NCI-H1436 treated with DMSO at 0.1 percent for 48 hours (cell line): ENCODE data around the gene MMP20.
A peak's percentile ranks its signal among the peaks of the same experiment; 100 is the strongest.

Source experiments
- DNase-seq: peaks from one replicate; lab custom pipeline; 2025; lab: John Stamatoyannopoulos, UW

MMP20 gene

DNA sequence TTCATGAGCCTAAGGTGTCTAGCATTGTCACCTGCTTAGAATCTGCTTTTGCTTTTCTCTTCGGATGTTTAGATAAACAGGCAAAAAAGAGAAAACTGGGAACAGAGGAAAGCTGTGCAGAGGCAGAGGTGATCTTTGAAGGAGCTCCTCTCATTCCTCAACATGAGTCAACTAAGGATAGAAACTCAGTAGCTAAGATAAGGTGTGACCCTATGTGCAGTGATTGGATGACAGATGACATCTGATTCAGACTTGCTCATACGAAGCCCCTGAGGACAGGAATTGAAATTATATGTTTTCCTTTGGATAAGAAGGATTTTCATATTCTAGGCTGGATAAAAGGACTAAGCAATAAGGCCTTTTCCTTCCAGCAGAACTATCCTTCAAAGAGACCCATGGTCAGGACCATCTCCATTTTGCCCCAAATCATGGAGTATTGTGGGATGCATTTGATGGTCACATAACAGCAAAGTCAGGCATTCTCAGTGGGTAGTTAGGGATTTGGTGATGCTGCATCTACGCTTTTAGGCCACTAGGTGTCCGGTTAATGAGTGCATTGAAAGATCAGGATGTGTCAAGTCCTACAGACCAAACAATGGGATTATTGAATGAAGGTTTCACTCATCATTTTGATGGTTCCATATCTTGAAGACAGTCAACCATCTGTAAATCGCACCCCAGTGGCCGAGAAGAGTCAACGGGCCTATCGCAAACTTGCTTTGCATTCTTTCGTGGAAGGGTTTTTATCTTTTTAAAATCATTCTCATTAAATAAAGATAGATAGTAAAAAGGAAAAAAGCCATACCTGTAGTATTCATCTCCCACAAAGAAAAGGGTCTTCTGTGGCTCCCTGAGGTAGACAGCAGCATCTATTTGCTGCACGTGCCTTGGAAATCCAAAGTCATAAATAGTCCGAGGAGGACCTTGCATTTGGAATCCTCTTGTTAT, 32.2 kb downstream of the MMP20 start:
- no peak for DNase-seq

DNA sequence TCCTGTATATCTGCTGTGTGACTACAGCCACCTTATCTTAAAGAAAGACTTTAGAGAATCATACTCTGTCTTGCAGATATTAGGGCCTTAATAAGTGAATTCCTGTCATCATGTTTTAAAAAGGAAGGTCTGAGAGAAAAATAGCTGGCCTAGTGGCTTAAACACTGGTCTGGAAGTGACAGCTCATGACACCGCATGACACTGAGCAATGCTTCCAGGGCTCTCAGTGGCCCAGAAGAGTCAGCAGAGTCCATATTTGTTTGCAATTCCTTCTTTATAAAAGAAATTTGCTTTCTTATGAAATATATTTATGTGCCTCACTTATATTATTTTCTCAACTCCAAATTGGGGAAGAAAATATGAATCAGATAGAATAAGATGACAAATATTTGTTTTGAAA, 33.0 kb downstream of the MMP20 start:
- DNase-seq = no peak

DNA sequence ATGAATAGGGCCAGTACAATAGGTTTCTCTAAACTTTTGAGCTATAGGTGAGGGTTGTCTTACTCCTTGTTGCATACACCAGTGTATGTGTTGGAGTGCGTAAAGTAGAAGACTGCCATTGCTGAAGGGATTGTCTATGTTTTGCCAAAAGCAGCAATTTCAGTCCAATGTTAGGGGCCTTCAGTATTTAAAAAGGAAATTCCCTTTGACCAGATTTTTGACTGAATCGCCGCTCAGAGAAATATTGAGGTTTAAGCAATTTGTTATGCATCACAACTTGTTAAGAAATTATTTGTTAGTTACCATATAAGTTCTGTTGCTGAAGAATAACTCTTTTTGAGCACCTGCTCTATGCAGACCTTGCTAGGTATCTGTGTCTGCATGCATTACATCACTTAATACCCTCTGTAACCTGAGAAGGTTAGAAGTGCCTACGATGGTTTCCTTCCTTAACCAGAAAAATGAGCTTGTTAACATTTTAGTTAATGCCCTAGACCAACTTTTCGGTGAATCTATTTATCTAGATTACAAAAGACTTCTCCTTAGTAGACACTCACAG, 33.9 kb downstream of the MMP20 start:
- DNase-seq = no peak

DNA sequence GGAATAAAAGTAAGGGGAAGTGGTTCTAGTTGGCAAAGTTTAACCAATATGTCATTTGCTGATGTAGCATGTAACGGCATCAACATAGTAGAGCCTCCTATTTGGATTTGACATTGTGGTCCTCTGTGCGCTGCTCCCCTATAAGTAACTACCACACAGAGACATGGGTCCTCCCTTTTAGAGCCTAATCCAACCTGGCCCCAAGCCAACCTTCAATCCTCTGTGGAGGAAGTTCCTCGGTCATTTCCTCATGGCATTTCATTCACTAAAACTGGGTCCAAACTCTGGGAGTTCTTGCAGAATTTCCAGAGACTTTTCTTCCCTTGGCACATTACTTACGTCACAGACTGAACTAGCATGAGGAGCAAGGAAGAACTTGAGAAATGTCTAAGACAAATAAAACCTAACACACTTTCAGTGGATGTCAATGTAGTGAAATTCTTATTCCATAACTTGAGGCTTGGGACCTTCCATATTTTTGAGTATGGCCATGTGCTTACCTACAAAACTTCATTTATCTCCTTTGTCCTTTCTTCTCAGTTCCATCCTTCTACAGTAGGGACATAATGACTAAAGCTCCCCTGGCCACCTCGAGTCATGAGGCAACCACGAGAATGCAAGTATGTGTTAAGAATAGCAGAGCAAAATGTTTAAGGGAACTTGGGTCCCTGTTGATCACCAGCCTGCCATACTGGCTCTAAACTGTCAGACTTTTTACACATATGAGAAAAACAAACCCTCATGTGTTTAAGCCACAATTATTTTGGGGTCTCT, 34.7 kb downstream of the MMP20 start:
- no peak for DNase-seq

DNA sequence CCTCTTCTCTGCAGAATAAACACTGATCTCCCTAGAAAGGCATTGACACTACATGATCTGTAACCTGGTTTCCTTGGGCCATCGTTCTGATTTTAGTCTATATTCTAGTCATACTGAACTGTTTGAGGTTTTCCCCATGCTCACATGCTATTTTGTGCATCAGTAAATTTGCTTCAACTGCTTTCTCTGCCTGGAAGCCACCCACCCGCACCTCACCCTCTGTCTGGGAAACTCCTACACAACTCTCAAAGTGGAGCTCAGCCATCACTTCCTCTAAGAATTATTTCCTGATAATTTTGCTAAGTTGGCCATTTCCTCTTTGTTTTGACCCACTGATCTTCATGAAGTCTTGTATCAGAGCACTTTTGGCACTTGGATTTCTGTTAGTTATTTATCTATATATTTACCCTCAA, 36.1 kb downstream of the MMP20 start:
- no peak for DNase-seq

DNA sequence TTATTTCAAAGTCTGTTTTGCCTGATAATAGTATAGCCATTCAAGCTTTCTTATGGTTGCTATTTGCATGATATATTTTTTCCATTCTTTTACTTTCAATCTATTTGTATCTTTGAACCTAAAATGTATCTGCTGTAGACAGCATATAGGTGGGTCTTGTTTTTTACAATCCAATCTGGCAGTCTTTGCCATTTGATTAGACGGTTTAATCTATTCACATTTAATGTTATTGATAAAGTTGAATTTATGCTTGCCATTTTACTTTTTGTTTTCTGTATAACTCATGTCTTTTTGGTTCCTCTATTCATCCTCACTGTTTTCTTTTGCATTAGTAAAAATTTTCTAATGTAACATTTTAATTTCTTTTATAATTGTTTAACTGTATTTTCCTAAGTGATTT, 37.4 kb downstream of the MMP20 start:
- no peak for DNase-seq

DNA sequence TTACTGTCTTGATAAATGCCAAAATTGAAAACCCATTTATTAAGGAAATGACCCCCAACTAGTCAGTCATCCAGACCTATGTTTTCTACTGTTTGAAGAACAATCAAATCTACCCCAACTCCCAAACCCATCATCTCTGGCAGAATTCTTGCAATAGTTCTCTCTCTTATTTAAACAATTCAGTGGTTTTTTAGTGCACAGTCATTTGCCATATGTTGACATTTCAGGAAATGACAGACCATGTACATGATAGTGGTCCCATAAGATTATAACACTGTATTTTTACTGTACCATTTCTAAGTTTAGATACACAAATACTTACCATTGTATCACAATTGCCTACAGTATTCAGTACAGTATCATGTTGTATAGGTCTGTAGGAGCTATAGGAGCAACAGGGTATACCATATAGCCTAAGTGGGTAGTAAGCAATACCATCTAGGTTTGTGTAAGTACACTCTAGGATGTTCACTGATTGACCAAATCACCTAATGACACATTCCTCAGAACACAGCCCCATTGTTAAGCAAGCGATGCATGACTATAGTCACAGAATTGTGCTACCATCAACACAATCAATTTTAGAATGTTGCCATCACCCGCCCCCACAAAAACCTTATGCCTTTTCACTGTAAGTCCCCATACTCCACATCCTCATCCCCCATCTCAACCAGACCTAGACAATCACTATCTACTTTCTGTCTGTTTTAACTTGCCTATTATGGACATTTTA, 41.8 kb downstream of the MMP20 start:
- DNase-seq = no peak

DNA sequence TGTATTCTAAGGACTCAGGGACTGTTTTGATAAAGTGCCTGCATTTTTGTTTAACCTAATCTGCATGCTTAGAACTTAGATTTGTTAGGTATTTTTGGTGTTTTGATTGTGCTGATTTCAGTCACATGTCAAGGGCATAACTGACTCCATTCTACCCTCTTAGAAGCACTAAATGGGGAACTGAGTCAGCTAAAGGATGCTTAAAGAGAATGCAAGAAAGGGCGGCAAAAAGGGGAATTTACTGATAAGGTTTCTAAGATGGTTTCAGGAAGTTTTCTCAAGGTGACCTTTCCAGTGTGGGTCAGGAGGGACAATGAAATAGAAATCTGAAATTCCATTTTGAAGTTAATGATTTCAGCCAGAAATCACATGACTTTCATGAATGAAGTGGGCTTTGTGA, 43.0 kb downstream of the MMP20 start:
- no peak for DNase-seq

DNA sequence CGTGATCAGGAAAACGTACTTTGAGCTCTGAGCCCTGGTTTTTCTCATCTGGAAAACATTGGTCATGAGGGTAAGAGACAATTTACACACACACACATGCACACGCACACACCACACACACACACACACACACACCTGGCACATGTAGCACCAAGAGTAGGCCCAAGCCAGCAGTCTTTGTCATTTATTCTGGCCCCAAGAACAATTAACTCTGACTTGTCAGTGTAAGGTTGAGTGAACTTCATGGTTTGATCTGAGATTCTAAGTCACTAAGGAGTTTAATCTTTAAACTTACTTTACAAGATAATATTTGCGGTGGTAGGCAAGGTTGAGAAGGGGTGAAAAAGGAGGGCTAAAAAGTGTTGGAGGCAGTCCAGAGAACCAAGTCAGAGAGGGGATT, 44.1 kb downstream of the MMP20 start:
- no peak for DNase-seq

DNA sequence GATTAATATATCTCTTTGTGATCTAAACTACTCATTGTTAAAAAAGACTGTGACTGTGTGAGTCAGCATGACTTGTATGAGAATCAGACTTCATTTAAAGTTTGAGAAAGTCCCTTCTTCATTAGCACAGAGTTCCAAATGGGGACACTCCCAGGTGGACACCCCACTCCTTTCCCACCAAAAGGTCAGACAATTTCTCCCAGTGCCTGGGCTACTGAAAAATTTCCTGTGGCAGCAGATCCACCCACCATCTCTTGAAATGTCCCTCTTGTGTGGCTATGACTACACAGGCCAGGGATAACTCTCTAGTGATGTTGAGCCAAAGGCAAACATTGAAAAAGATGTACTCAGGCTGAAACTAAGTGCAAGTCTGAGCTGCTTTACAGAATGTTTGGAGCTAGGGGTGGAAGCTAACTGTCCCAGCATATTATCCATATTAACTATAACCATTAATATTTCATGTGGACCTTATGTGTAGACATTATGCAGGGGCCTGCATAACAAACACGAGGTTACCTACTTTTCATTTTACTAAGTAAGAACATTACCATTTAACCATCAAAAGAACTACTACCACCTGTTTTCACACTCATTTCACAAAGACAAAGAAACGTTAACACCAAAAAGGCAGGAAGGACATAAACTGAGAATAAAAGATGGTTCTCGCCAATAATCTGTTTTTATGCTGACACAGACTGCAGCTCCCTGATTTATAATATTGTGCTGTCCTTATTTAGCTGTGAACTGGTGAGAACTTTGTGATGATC, 44.8 kb downstream of the MMP20 start:
- DNase-seq = no peak

DNA sequence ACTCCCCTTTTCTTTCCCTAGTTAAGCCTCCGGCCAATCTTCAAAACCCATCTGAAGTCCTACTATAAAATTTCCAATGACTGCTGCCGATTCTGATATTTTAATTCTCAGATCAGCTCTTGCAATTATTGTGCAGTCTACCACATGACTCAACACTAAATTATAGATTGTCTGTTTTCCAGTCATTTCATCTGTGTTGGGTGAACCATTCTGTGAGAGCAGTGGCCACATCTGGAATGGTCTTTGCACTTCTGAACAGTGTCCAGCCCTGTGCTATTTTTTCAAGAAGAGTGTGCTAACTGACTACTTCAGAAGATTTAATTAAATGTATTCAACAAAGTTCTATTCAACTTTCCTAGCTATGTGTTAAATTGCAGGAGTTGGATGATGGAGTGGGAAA, 47.4 kb downstream of the MMP20 start:
- no peak for DNase-seq

DNA sequence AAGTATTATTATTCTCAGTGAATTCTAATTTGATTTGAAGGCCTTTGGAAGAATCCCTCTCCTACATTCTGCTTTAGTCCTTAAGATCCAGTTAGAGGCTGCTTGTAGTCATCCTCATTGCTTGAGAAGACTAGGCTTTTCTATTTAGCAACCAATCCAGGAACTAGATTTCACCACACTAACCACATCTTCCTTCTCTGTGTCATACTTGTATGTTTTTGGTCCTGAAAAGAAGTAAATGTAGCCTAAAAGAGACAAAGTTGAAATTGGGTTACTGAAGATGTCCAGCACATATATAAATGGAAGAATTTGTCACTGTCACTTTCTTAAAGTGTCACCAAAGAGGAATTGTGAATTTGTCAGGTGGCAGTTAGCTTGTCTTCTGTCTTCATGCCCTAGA, 48.0 kb downstream of the MMP20 start:
- DNase-seq = no peak

DNA sequence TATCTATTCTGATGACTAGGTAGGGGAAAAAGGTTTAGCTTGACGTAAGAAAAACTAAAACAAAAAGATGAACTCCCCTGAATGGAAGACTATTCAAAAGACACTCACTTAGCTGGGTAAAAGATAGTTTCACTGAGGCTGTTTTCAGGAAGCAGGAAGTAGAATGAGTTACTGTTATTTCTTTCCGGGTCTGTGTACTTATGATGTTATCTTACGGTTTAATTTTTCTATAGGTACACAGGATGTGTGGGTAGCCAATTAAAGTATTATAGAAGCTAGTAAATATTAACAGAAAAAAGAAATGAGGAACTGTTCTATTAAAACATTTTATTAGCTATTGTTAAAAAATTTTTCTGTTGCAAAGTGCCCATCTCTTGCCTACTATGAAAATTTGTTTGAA, 48.8 kb downstream of the MMP20 start:
- DNase-seq = no peak

DNA sequence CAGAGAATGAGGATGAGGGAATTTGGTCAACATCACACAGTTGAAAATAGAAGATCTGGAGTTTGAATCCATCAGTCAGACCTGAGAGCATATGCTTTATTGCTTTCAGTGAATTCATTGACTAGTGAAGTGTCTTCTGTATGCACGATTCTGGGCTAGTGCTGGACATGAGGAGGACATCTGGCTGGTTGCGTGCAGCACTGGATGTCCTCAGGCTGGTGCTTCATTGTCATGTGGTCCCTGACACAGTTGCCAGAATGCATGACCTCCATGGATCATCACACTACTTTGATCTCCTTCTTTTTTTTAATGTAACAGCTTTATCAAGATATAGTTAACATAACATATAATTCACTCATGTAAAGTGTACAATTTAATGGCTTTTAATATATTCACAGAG, 50.1 kb downstream of the MMP20 start:
- no peak for DNase-seq

DNA sequence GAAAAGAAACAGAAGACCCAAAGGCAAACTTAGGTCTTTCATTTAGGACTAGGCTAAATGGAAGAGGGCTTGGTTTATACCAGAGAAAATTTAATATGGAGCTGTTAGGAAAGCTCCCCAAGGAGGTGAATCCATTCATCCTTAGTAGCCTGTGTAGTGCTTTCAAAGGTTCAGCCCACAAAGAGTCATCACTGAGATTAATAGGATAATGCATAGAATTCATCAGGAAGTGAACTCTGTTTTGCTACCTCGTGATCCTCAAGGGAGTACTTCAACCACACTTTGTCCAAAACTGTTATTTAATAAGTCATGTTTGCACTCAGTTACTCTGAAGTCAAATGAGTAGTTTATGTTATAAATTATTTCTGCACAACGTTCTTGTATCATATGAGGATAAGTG, 51.3 kb downstream of the MMP20 start:
- DNase-seq = peak; percentile 18

DNA sequence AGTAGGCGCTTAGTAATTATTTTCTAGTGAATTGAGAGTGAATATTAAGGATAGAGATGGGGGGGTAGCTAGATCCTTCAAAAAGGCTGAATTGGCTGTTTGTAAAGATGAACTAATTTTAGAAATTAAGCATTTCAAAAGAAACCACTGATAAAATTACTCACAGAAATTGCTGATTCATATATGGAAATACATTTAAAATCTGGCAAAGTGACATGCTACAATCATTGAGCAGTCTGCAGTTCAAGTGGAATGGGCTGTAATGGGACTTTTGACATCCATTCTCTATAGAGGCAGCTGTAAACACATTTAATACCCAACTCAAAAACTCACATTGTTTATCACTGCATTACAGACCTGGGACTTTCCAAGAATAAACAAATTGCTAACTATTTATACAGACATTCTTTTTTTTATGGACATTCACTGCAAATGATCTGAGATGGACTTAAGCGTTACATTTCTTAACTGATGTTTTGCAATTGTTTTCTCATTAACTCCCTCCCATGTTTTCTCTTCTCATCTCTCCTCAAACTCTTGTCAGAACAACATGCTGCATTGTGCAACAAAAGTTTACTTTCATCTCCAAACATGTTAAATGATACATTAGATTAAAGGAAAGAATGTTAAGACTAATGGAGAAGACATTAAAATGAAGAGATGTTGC, 52.4 kb downstream of the MMP20 start:
- no peak for DNase-seq

DNA sequence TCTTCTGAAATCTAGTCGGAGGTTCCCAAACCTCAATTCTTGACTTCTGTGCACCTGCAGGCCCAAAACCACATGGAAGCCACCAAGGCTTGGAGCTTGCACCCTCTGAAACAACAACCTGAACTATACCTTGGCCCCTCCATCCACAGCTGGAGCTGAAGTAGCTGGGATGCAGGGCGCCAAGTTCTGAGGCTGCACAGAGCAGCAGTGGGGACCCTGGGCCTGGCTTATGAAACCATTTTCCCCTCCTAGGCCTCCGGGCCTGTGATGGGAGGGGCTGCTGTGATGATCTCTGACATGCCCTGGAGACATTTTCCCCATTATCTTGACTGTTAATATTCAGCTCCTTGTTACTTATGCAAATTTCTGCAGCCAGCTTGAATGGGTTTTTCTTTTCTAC, 56.3 kb downstream of the MMP20 start:
- no peak for DNase-seq

DNA sequence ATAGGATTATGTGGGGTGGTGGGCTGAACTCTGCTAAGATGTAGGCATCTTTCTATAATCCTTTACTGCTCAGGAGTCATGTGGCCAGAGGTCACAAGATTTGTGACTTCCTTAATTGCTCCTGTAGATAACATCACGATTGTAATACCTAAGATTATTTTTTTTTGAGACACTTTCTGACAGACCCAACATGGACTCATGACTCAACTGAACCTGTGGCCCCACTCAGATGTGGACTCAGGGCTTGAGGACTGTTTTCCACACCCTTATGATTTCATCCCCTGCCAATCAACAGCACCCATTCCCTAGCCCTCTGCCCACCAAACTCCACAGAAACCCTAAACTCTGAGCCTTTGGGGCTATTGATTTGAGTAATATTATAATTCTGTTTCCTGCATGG, 59.0 kb downstream of the MMP20 start:
- DNase-seq = no peak

DNA sequence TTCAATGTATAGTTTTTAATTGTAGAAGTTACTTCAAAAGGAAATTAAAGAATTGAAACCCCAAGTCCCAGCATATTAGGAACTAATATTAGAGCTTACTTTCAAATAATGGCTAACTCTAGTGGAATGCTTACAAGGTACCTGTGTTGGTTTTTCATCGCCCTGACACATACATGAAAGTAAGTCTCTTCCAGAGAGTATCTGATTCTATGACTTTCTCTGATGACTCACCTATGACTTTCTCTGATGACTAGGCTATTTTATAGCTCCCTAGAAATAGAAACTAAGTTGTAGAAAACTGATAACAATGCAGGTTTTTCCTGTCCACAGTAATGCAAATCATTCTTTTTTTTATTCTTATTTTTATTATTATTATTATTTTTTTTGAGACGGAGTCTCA, 61.0 kb downstream of the MMP20 start:
- DNase-seq = no peak

DNA sequence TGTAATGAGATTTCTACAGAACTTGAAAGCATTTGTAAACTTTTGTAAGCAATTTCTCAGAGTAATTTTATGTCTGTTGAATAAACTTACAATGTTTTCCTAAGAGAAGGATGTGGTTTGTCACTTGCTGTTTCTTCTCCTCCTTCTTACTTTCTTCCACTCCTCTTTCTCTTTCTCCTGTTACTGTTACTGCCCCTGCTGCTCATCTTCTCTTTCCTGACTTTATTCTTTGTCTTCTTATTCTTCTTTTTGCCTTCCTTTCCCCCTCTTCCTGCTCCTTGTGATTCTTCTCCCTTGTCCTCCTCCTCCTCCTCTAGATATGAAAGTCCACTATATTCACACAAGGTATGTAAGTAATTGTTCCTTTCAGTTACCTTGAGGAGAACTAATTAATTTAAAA, 63.5 kb downstream of the MMP20 start:
- DNase-seq = no peak

DNA sequence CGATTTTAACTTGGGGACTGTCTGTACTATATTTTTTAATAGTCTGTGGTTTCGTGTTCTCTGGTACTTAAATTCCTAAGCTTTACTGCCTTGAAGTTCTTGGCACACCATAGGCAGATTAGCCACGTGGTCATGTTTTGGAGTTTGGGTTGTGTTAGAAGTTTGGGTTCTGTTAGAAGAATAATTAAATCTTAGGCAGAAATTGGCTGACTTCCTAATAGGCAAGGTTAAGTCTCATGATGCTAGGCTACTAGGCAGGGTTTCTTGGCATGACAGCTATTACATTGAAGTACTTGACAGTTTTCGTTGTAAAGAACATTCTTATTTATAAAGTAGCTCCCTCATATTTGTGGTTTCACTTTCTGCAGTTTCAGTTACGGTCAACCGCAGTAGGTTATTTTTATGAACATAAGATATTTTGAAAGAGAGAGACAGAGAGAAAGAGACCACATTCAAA, 64.5 kb downstream of the MMP20 start:
- DNase-seq = no peak
